ENCODE data around the gene WWP2.

Gene WWP2

DNA sequence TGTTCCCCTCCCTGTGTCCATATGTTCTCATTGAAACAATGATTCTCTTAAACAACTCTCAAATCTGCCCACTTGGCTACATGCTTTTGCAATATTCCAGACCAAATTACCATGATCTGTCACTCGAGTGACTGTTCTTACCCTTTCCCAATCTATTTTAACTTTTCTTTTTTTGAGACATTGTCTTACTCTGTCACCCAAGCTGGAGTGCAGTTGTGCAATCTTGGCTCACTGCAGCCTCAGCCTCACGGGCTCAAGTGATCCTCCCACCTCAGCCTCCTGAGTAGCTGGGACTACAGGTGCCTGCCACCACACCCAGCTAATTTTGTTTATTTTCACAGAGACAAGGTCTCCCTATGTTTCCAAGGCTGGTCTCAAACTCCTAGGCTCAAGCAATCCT, 130.2 kb downstream of the WWP2 start:
- no peak for DNase-seq (ENCODE audit: low read depth)
- no peak overlapping the region for H3K4me3 ChIP-seq (ENCODE audit: low read length)
- TF ChIP-seq, protein P1, sequence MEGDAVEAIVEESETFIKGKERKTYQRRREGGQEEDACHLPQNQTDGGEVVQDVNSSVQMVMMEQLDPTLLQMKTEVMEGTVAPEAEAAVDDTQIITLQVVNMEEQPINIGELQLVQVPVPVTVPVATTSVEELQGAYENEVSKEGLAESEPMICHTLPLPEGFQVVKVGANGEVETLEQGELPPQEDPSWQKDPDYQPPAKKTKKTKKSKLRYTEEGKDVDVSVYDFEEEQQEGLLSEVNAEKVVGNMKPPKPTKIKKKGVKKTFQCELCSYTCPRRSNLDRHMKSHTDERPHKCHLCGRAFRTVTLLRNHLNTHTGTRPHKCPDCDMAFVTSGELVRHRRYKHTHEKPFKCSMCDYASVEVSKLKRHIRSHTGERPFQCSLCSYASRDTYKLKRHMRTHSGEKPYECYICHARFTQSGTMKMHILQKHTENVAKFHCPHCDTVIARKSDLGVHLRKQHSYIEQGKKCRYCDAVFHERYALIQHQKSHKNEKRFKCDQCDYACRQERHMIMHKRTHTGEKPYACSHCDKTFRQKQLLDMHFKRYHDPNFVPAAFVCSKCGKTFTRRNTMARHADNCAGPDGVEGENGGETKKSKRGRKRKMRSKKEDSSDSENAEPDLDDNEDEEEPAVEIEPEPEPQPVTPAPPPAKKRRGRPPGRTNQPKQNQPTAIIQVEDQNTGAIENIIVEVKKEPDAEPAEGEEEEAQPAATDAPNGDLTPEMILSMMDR (conservative IDR thresholded peaks at IDR 0.05; ENCODE audit: low read depth, low read length): no peak

- TF ChIP-seq, protein P1 (conservative IDR thresholded peaks at IDR 0.05; ENCODE audit: low read depth, low read length): no peak
These were observed 131.0 kb downstream of the WWP2 start for GRCh38 chr16:69893106-69893505.

GRCh38 chr16:69894676-69895075, 132.5 kb downstream of the WWP2 start:
- H3K4me3 ChIP-seq (ENCODE audit: low read length): no peak overlapping the region
- TF ChIP-seq, protein P1 (conservative IDR thresholded peaks at IDR 0.05; ENCODE audit: low read depth, low read length): no peak
- DNase-seq (ENCODE audit: low read depth): no peak

More at GRCh38 chr16:69893106-69893505, 131.0 kb downstream of the WWP2 start:
- no peak for DNase-seq (ENCODE audit: low read depth)
- no peak overlapping the region for H3K4me3 ChIP-seq (ENCODE audit: low read length)

DNA sequence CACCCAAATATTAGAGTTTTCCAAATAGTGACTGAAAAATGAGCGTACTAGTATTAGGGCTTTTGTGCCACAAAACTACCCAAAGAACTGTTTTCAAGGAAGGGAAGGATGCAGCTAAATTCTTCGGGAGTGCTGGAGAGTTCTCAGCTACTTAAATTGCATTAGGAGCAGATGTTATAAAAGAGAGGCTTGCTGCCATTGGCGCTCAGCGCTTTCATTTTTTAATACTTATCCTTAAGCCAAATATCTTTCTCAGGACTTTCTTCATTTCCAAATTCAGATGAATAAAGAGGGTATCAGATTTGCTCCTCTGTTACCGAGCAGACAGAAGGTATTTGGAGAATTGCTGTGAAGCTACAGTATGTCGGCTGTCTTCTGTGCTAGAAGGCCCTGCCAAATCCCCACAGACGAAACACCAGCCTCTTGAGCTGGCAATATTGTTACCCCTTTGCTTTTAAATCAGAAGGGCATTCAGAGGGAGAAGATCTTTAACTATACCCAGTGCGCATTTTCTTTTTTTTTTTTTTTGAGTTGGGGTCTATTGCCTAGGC, 141.8 kb downstream of the WWP2 start:
- H3K4me3 ChIP-seq (ENCODE audit: low read length): no peak overlapping the region
- no peak for DNase-seq (ENCODE audit: low read depth)
- TF ChIP-seq, protein P1 (conservative IDR thresholded peaks at IDR 0.05; ENCODE audit: low read depth, low read length): no peak

DNA sequence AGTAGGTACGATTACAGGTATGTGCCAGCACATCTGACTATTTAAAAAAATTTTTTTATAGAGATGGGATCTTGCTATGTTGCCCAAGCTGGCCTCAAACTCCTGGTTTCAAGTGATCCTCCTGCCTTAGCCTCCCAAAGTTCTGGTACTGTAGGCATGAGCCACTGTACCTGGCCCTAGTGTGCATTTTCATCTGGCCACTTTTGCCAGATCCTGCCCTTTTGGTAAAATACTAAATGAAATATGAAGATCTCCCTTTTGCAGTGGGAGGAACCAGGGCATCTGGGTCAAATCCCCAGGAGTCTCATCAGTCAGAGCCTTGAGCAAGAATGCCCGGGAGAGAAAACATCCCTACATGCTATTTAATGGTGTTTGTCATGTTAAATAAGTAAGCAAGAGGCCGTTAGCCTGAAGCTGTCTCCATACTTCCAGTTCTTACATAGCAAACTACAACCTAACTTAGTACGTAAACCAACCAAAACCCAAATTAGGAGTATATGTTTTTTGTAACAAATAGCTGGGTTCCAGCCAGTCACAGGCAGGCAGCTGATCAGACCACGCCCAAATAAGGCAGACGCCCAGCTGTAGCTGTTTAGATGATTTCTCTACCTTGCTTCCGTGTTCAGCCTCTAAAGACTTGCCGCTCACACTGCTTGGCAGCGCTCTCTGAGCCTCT, 142.5 kb downstream of the WWP2 start:
- DNase-seq (ENCODE audit: low read depth): no peak
- TF ChIP-seq, protein P1 (conservative IDR thresholded peaks at IDR 0.05; ENCODE audit: low read depth, low read length): no peak
- H3K4me3 ChIP-seq (ENCODE audit: low read length): no peak overlapping the region

DNA sequence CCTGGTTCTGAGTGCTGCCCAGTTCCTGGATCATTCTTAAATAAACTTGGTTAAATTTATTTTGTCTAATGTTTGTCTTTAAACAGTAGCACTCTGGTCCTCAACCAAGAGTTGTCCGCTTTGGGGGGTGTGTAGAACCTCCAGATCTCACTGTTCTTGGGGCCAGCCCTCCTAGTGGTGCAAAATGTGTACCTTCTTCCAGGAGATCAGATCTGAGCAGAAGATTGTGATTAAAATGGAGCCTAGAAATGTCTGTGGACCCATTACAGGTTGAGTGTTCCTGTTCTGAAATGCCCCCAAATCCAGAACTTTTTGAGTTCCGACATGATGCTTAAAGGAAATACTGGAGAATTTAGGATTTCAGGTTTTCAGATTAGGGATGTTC, 143.0 kb downstream of the WWP2 start:
- TF ChIP-seq, protein P1 (conservative IDR thresholded peaks at IDR 0.05; ENCODE audit: low read depth, low read length): no peak
- no peak for DNase-seq (ENCODE audit: low read depth)
- no peak overlapping the region for H3K4me3 ChIP-seq (ENCODE audit: low read length)

GRCh38 chr16:69906838-69907401, 144.8 kb downstream of the WWP2 start:
- DNase-seq (ENCODE audit: low read depth): no peak
- no peak overlapping the region for H3K4me3 ChIP-seq (ENCODE audit: low read length)
- TF ChIP-seq, protein P1 (conservative IDR thresholded peaks at IDR 0.05; ENCODE audit: low read depth, low read length): no peak

Measured in retinal pigment epithelial cell (primary cell).